Upper lobe of right lung (tissue), 1 donor: ENCODE results near the gene XPC. TPM values are rescaled to one million over a fixed set of nuclear protein-coding genes. Genes with fewer than 3 reads are reported as not detected.
"Not testable (repeated sequence)": the region's sequence is repeated elsewhere in the genome, so short reads cannot be mapped to it uniquely, and the experiment has no call there.

Experiments used
- ATAC-seq: fragments of 200-7000 bp; cut with Tn5 transposase; one replicate; pipeline ENCODE4 v1.9.1; 2020; ENCODE audit warnings: mild to moderate bottlenecking, moderate library complexity
- DNase-seq: peaks from one replicate; pipeline ENCODE4 v3.0.0-alpha.2; 2020
- H3K27ac ChIP-seq: fragments of 200-600 bp; one replicate; pipeline ENCODE4 v1.8.0; 2022
- H3K27me3 ChIP-seq: fragments of 200-600 bp; one replicate; pipeline ENCODE4 v1.8.0; 2022; ENCODE audit warnings: mild to moderate bottlenecking
- H3K36me3 ChIP-seq: fragments of 200-600 bp; one replicate; pipeline ENCODE4 v1.8.0; 2022
- H3K4me1 ChIP-seq: fragments of 200-600 bp; one replicate; pipeline ENCODE4 v1.8.0; 2022
- H3K4me3 ChIP-seq: fragments of 200-600 bp; one replicate; pipeline ENCODE4 v1.8.0; 2022; ENCODE audit warnings: mild to moderate bottlenecking
- H3K9me3 ChIP-seq: fragments of 200-600 bp; one replicate; pipeline ENCODE4 v1.8.0; 2022
- intact Hi-C: fragments of 100-400 bp; cut with DNase I; formaldehyde crosslinking; loops from one replicate; pipeline ENCODE4 v1.11.0; 2022
- total RNA-seq: library from RNA; stranded (reverse); fragmentation: NEBNext Ultra II Directional; extraction: Animal tissue kit (Norgen Biotek cat#: 25700); gene quantifications from one replicate; pipeline ENCODE4 v1.2.1, GENCODE V29; 2021
- TF ChIP-seq, protein P1 (sequence below): fragments of 200-600 bp; IDR thresholded peaks from one replicate; pipeline ENCODE4 v1.8.0; 2022; ENCODE audit warnings: antibody characterized with exemption
- donor health status: DM: no; HTN: yes; CAD: no; lungs with severe emphysema.

Gene XPC
- total RNA-seq, 1 donor from 2014 or later = 36.1 TPM

DNA sequence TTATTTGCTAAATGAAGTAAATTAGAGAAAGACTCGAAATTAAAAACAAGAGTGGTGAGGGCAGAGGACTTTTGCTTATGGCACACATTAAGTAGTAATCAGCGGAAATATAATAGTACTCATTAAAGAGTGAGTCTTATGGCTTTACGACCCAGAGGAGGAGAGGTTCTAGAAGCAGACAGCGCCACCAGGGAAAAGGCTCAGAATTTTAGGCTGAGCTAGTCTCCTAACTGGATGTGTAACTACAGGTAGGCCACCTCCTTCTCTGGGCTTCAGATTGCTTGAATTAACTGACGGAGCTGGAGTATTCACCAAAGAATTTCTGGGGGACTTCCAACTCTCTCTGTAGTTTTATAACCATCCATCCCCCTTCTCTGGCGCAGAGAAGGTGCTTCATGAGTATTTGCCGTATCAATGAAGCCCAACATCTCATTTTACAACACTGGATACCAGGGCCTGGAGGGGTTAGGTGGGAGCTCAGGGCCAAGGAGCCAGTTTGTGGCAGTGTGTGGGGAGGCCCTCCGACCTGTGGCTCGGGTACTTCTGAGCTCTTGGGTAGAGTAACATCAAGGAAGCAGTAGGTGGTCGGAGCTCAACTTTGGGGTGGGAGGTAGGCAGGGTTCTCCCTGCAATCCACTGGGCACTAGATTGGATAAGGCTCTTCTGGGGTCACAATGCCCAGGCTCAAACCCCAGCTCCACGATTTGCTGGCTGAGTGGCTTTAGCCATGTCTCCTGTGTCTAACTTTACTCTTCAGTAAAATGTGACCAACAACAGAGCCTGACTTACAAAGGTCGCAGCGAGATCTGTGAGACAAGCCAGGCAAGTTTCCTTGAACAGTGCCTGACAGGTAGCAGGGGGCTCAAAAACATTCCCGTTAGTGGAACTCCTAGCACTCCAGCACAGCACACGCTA is 54.8 kb downstream of the XPC start:
- peak; percentile 27 for DNase-seq
- no peak for ATAC-seq
- no peaks in the 10 kb centered on the region for H3K27me3 ChIP-seq
- intact Hi-C loops = loop anchor here (10.0 kb wide), 1 partner anchor 229 kb away; no protein-coding TSS in a partner anchor
- no peaks in the 10 kb centered on the region for H3K9me3 ChIP-seq
- H3K4me3 ChIP-seq = peak overlapping the region; percentile 96
- H3K36me3 ChIP-seq = peaks cover 11% of the 10 kb centered on the region
- H3K27ac ChIP-seq = peak overlapping the region; percentile 98
- peaks cover 41% of the 10 kb centered on the region for H3K4me1 ChIP-seq
- TF ChIP-seq, protein P1, sequence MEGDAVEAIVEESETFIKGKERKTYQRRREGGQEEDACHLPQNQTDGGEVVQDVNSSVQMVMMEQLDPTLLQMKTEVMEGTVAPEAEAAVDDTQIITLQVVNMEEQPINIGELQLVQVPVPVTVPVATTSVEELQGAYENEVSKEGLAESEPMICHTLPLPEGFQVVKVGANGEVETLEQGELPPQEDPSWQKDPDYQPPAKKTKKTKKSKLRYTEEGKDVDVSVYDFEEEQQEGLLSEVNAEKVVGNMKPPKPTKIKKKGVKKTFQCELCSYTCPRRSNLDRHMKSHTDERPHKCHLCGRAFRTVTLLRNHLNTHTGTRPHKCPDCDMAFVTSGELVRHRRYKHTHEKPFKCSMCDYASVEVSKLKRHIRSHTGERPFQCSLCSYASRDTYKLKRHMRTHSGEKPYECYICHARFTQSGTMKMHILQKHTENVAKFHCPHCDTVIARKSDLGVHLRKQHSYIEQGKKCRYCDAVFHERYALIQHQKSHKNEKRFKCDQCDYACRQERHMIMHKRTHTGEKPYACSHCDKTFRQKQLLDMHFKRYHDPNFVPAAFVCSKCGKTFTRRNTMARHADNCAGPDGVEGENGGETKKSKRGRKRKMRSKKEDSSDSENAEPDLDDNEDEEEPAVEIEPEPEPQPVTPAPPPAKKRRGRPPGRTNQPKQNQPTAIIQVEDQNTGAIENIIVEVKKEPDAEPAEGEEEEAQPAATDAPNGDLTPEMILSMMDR = no peak

DNA sequence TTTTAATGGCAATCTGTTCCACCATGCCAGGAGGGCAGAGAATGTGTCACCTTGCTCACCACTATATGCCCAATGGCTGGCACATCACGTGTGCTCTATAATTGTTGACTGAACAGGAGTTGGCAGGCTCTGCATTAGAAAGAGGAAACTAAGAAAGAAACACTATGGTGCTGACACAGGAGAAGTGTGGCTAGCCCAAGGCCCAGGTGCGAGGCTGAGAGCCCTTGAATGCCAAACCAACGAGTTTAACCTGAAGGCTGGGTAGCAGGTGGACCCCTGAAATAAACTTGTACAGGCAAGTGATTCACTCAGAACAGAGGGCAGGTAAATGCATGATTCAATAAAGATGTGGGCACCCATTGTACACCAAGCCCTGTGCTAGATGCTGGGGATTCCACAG is 56.1 kb downstream of the XPC start:
- Histone ChIP-seq H3K27me3 (no peaks in the 10 kb centered on the region), H3K4me3 (no peak overlapping the region), H3K27ac (no peak overlapping the region), H3K4me1 (peaks cover 42% of the 10 kb centered on the region), H3K9me3 (no peaks in the 10 kb centered on the region), H3K36me3 (peaks cover 11% of the 10 kb centered on the region)
- intact Hi-C loops = loop anchor here (10.0 kb wide), 1 partner anchor 228 kb away; no protein-coding TSS in a partner anchor
- no peak for ATAC-seq
- no peak for DNase-seq
- TF ChIP-seq, protein P1 = no peak

DNA sequence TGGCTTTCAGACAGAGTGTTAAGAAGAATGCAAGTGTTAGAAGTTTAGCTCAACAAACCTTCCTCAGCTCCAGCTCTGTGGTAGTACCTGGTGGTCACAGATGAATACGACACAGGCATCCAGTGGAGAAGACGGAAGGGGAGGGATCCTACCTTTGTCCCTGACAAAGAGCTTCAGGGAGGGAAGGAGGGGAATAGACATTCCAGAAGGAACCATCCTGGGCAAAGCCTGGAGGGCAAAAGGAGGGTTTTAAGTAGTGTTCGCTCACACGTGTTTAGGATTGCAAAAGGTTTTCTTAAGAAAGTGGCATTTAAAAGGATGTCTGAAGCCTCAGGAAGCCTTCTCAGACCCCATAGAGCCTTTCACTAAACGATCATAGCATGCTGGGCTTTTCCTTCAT is 56.5 kb downstream of the XPC start:
- no peak for DNase-seq
- no peaks in the 10 kb centered on the region for H3K27me3 ChIP-seq
- H3K27ac ChIP-seq = no peak overlapping the region
- H3K4me1 ChIP-seq = peaks cover 38% of the 10 kb centered on the region
- H3K36me3 ChIP-seq = peaks cover 11% of the 10 kb centered on the region
- intact Hi-C loops = loop anchor here (10.0 kb wide), 1 partner anchor 227 kb away; no protein-coding TSS in a partner anchor
- no peaks in the 10 kb centered on the region for H3K9me3 ChIP-seq
- no peak overlapping the region for H3K4me3 ChIP-seq
- ATAC-seq = no peak
- TF ChIP-seq, protein P1 = no peak

DNA sequence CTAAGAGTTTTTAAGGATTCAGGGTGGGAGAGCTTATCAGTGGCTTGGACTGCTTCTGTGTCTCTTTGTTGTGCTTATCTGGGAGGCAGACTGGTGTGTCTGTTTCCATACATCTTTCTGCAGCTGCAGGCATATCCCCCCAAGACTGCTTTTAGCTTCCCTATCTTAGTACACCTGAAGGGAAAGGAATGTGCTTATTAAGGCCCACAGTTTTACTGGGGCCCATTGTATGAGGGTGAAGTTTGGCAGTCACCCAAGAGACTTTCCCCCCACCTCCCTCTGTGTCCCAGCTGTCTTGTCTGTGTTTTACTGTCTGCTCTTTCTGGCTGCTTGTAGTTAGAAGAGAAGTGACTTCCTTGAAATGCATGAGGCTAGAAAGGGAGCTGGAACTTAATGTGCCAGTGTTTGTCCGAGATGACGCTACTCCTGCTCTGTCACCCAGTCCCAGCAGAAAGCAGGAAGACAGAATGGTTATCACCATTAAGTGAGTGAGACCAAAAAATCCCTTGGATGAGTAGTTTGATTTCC is 57.4 kb downstream of the XPC start:
- not testable (repeated sequence) for ATAC-seq, H3K27me3 ChIP-seq, H3K9me3 ChIP-seq, H3K27ac ChIP-seq, DNase-seq, H3K4me3 ChIP-seq
- H3K4me1 ChIP-seq = peaks cover 29% of the 10 kb centered on the region
- peaks cover 13% of the 10 kb centered on the region for H3K36me3 ChIP-seq
- intact Hi-C loops = loop anchor here (10.0 kb wide), 1 partner anchor 226 kb away; no protein-coding TSS in a partner anchor

DNA sequence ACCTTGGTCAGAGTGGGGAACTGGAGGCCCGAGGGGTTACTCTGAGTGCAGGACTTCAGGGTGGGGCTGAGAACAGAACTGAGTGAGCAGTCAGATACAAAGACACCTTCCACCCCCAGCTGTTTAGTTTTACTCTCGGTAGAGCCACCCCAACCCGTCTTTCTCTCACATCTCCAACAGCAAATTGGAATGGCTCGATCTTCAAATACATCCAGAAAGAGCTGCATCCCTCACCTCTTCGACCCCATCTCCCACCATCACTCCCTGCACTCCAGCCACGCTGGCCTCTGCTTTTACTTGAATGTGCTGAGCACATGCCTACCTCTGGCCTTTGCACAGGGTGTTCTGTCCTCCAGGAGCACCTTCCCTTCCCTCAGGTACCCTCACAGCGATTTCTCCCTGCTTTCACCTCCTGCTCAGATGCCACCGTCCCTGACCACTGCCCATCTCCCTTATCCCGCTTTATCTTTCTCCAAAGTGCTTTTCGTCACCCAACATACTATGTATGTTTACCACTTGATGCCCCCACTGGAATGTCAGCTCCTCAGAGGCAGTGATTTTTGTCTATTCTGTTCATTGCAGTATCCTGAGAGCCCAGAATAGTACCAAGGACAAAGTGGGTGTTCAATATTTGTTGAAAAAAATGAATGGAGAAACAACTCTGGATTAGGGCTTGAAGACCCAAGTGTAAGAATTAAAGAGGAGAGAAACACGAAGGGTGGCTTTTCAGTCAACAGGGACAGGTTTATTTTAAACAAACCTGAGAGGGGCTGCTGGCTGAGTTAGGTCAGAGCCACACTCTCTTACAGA is 58.1 kb downstream of the XPC start:
- Histone ChIP-seq H3K4me1 (peaks cover 25% of the 10 kb centered on the region), H3K36me3 (peaks cover 19% of the 10 kb centered on the region), H3K27ac (no peak overlapping the region), H3K27me3 (no peaks in the 10 kb centered on the region), H3K4me3 (no peak overlapping the region), H3K9me3 (no peaks in the 10 kb centered on the region)
- TF ChIP-seq, protein P1 = no peak
- no peak for DNase-seq
- intact Hi-C loops = loop anchor here (10.0 kb wide), 1 partner anchor 226 kb away; no protein-coding TSS in a partner anchor
- no peak for ATAC-seq
